Measurements from ENCODE around the gene NCOA7.

The NCOA7 gene

DNA sequence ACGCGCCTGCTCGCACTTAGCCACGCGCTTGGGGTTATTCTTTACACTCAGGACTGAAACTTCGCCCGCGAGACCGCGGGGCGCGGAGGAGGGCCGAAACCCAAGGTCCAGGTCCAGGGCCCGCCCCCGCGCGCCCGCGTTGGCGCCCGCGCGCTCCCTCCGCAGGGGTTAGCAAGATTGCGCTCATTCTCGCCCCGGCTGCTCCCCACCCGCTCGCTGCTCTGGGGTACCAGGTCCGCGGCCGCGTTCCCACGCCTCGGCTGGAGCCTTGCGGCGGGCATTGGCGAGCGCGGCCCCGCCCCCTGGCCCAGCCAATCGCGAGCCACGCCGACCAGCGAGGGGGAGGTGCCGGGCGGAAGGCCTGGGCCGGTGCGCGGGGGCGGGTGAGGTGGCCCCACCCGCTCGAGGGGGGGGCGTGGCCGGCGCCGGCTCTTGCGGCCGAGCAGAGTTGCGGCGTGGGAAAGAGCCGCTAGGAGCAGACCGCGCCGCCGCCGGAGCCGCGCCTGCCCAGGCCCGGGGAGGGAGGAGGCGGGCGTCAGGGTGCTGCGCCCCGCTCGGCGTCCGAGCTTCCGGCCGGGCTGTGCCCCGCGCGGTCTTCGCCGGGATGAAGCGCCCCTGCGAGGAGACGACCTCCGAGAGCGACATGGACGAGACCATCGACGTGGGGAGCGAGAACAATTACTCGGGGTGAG, 41.4 kb upstream of the NCOA7 start, which contains the start of gene HEY2:
Gene HEY2 (plus strand): TSS at position 460 of the 692 bp plus-strand sequence. CDS start 145 bp downstream, at position 605.
- H3K4me3 ChIP-seq (IDR thresholded peaks at IDR 0.05; ENCODE audit: insufficient read depth, low read depth, low read length) = no peak within 1 kb of the TSS
- no peaks in the 10 kb centered on the region for H3K36me3 ChIP-seq (ENCODE audit: insufficient read depth)
- H4K20me1 ChIP-seq (ENCODE audit: insufficient read depth) = no peaks in the 10 kb centered on the region
- TF ChIP-seq CTCF (conservative IDR thresholded peaks at IDR 0.05; ENCODE audit: low read depth, low read length) = no peak
- H3K9ac ChIP-seq = peak within 1 kb of the TSS; percentile 52; the same call in 1 of the 2 replicates
- no peaks in the 10 kb centered on the region for H3K79me2 ChIP-seq (ENCODE audit: insufficient read depth, low read depth)
- no peak within 1 kb of the TSS for H3K27ac ChIP-seq
- H2AFZ ChIP-seq (ENCODE audit: low read depth) = peak within 1 kb of the TSS; percentile 75
- peaks cover 16% of the 10 kb centered on the region for H3K4me1 ChIP-seq (ENCODE audit: low read depth, poor library complexity, severe bottlenecking)
- H3K27me3 ChIP-seq (ENCODE audit: insufficient read depth, low read depth) = no peaks in the 10 kb centered on the region
- peak within 1 kb of the TSS; percentile 75 for H3K4me2 ChIP-seq

DNA sequence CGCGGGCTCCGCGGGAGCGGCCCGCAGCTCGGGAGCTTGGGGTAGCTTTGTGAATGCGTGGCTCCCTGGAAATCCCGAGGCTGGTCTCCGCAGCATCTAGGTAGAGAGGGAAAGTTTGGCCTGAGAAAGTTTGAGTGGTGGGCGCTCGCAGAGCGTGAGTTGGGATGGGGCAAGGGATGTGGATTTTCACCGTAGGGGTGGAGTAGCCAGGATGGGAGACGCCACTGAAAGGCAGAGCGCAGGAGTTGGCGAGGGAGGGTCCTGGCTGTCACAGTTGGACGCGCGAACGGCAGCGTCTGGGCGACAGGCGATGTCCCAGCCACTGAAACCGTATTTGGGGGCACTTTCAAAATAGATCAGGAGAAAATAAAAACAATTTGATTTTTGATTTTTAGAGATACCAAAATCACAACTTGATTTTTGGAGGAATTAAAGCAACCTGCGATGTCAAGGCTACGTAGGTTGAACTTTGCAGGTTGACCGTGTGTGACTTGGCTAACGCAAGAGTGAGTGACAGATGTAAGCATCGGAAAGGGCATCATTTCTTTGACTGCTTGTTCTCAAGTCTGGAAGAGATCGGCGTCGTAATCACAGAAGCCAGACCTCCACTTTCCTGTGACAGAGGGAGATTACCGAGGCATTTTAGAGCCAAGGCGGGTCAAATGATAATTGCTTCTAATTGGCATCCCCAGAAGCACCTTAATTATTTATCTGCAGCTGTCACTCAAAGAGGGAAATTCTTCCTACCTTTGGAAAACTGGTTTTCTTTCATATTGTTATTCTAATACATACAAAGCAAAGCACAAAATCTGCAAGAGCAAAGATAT, 40.7 kb upstream of the NCOA7 start:
- H3K4me2 ChIP-seq = peak overlapping the region; percentile 68
- no peak overlapping the region for H3K27ac ChIP-seq
- H3K79me2 ChIP-seq (ENCODE audit: insufficient read depth, low read depth) = no peaks in the 10 kb centered on the region
- no peaks in the 10 kb centered on the region for H4K20me1 ChIP-seq (ENCODE audit: insufficient read depth)
- peak overlapping the region; percentile 15; the same call in 1 of the 2 replicates for H3K9ac ChIP-seq
- TF ChIP-seq CTCF (conservative IDR thresholded peaks at IDR 0.05; ENCODE audit: low read depth, low read length) = no peak
- H2AFZ ChIP-seq (ENCODE audit: low read depth) = peak overlapping the region; percentile 75; the same call in 1 of the 2 replicates
- H3K27me3 ChIP-seq (ENCODE audit: insufficient read depth, low read depth) = no peaks in the 10 kb centered on the region
- H3K36me3 ChIP-seq (ENCODE audit: insufficient read depth) = no peaks in the 10 kb centered on the region
- H3K4me3 ChIP-seq (IDR thresholded peaks at IDR 0.05; ENCODE audit: insufficient read depth, low read depth, low read length) = no peak overlapping the region
- peaks cover 16% of the 10 kb centered on the region for H3K4me1 ChIP-seq (ENCODE audit: low read depth, poor library complexity, severe bottlenecking)

GRCh38 chr6:125750692-125751333, 39.9 kb upstream of the NCOA7 start:
- H2AFZ ChIP-seq (ENCODE audit: low read depth) = no peak overlapping the region
- no peak overlapping the region for H3K9ac ChIP-seq
- TF ChIP-seq CTCF (conservative IDR thresholded peaks at IDR 0.05; ENCODE audit: low read depth, low read length) = no peak
- no peaks in the 10 kb centered on the region for H3K36me3 ChIP-seq (ENCODE audit: insufficient read depth)
- no peaks in the 10 kb centered on the region for H3K79me2 ChIP-seq (ENCODE audit: insufficient read depth, low read depth)
- no peak overlapping the region for H3K27ac ChIP-seq
- H3K27me3 ChIP-seq (ENCODE audit: insufficient read depth, low read depth) = no peaks in the 10 kb centered on the region
- H4K20me1 ChIP-seq (ENCODE audit: insufficient read depth) = no peaks in the 10 kb centered on the region
- H3K4me1 ChIP-seq (ENCODE audit: low read depth, poor library complexity, severe bottlenecking) = peaks cover 16% of the 10 kb centered on the region
- no peak overlapping the region for H3K4me3 ChIP-seq (IDR thresholded peaks at IDR 0.05; ENCODE audit: insufficient read depth, low read depth, low read length)
- peak overlapping the region; percentile 68 for H3K4me2 ChIP-seq

GRCh38 chr6:125751334-125751916, 39.3 kb upstream of the NCOA7 start:
- no peak overlapping the region for H2AFZ ChIP-seq (ENCODE audit: low read depth)
- no peaks in the 10 kb centered on the region for H3K79me2 ChIP-seq (ENCODE audit: insufficient read depth, low read depth)
- no peaks in the 10 kb centered on the region for H3K27me3 ChIP-seq (ENCODE audit: insufficient read depth, low read depth)
- peaks cover 11% of the 10 kb centered on the region for H3K4me1 ChIP-seq (ENCODE audit: low read depth, poor library complexity, severe bottlenecking)
- no peak overlapping the region for H3K4me2 ChIP-seq
- H3K27ac ChIP-seq = no peak overlapping the region
- no peaks in the 10 kb centered on the region for H3K36me3 ChIP-seq (ENCODE audit: insufficient read depth)
- TF ChIP-seq CTCF (conservative IDR thresholded peaks at IDR 0.05; ENCODE audit: low read depth, low read length) = no peak
- no peaks in the 10 kb centered on the region for H4K20me1 ChIP-seq (ENCODE audit: insufficient read depth)
- H3K9ac ChIP-seq = no peak overlapping the region
- no peak overlapping the region for H3K4me3 ChIP-seq (IDR thresholded peaks at IDR 0.05; ENCODE audit: insufficient read depth, low read depth, low read length)
